Measurements from ENCODE around the gene ALOX12B. TPM values are rescaled to one million over a fixed set of nuclear protein-coding genes. Genes with fewer than 3 reads are reported as not detected.
A peak's percentile ranks its signal among the peaks of the same experiment; 100 is the strongest.

Gene ALOX12B
- total and polyA plus RNA-seq, 2 of the 8 experiments (the other 6 are each of a cell fraction or from before 2014, with no cell fraction given): 0.86 TPM; not detected in 1

DNA sequence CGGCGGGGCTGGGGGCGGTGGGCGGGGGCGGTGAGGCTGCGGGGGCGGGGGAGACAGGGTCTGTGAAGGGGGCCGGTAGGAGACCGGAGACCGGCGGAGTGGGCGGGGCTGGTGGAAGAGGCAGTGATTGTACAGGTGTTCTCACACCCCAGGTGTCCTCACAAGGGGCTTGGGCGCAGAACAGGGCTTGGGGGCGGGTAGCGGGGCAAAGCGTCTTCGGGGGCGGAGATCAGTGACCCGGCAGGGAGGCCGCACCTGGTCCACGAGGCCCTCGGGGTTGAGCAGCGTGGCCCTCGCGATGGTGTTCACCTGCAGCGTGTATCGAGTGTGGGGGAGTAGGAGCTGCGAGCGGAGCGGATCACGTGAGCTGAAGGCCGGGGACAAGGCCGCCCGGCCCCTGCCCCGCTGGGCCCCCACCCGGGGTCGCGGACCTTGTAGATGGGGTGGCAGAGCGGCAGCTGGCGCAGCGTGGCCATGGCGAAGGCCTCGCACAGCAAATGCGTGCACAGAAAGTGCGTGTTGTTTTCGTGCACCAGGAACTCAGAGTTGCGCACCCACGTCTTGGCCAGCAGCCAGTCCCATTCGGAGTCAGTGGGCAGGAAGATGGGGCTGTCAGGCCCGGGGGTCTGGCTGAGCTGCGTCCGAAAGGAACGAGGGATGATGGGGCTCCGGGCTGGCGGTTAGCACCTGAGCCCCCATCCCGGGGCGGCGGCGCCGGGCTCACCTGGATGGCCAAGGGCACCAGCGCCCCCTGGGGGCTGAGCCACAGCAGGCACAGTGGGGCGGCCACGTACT, 22.3 kb upstream of the ALOX12B start (continued):
- TF ChIP-seq EZH2 (IDR thresholded peaks at IDR 0.05; ENCODE audit: low read depth, low read length, severe bottlenecking) (peak; percentile 38), POLR2A (IDR thresholded peaks at IDR 0.05; ENCODE audit: control extremely low read depth in 1 of 2, low read depth in 2 of 2, low read length in 2 of 2) (no peak), BCL11A (IDR thresholded peaks at IDR 0.05; ENCODE audit: low read depth in 2 of 2, low read length in 2 of 2) (no peak), FOSL1 (IDR thresholded peaks at IDR 0.05; ENCODE audit: insufficient read depth, low read depth, low read length) (no peak), SIX5 (IDR thresholded peaks at IDR 0.05; ENCODE audit: low read depth, low read length) (no peak), HDAC6 (IDR thresholded peaks at IDR 0.05; ENCODE audit: low read depth, low read length) (no peak), TCF12 (IDR thresholded peaks at IDR 0.05; ENCODE audit: low read depth, low read length) (0 out of 2 replicates have a peak, but pooled peaks have one; percentile 71), POLR2AphosphoS5 (IDR thresholded peaks at IDR 0.05; ENCODE audit: low read depth, low read length) (no peak), TAF1 (IDR thresholded peaks at IDR 0.05; ENCODE audit: low read depth, low read length) (0 out of 2 replicates have a peak, but pooled peaks have one; percentile 5), RAD21 (IDR thresholded peaks at IDR 0.05 in 1 of 2, conservative IDR thresholded peaks at IDR 0.05 in 1 of 2; ENCODE audit: low read depth in 2 of 2, low read length in 2 of 2) (peak; percentile 72 to 84), SP4 (IDR thresholded peaks at IDR 0.05; ENCODE audit: low read length) (no peak), CBX8 (IDR thresholded peaks at IDR 0.05; ENCODE audit: borderline replicate concordance, low read depth, low read length) (no peak), ASH2L (IDR thresholded peaks at IDR 0.05; ENCODE audit: low read length) (peak; percentile 69), SAP30 (IDR thresholded peaks at IDR 0.05; ENCODE audit: insufficient read depth, insufficient replicate concordance, low read length) (no peak), CHD2 (IDR thresholded peaks at IDR 0.05; ENCODE audit: low read length) (no peak)
- TF ChIP-seq, protein P1, sequence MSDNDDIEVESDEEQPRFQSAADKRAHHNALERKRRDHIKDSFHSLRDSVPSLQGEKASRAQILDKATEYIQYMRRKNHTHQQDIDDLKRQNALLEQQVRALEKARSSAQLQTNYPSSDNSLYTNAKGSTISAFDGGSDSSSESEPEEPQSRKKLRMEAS (IDR thresholded peaks at IDR 0.05): peak; percentile 64; the same call in 1 of the 2 replicates
- TF ChIP-seq, protein P2, sequence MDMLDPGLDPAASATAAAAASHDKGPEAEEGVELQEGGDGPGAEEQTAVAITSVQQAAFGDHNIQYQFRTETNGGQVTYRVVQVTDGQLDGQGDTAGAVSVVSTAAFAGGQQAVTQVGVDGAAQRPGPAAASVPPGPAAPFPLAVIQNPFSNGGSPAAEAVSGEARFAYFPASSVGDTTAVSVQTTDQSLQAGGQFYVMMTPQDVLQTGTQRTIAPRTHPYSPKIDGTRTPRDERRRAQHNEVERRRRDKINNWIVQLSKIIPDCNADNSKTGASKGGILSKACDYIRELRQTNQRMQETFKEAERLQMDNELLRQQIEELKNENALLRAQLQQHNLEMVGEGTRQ (IDR thresholded peaks at IDR 0.05; ENCODE audit: low read length): peak; percentile 44
